Measurements from ENCODE around the gene RANBP1. TPM values are rescaled to one million over a fixed set of nuclear protein-coding genes. Genes with fewer than 3 reads are reported as not detected.

The RANBP1 gene
- total and polyA plus RNA-seq, 2 of the 8 experiments (the other 6 are each of a cell fraction or from before 2014, with no cell fraction given): 343 to 484 TPM

- no peak overlapping the region for H3K23ac ChIP-seq (ENCODE audit: insufficient read length)
- ChIA-PET POLR2A (ENCODE audit: partially characterized antibody) (interaction anchor here (0.6 to 22.7 kb wide), 14 partner anchors 9 to 837 kb away, joined by 3 to 598 read pairs (median 4); partner anchors contain the start of gene ZDHHC8), CTCF (ENCODE audit: partially characterized antibody) (interaction anchor here (0.6 to 2.7 kb wide), 7 partner anchors 8 to 165 kb away, joined by 3 to 11 read pairs (median 5); no protein-coding TSS in a partner anchor)
- WGBS, 2 experiments (ENCODE audit: extremely low coverage in 1 of 2, insufficient coverage in 1 of 2, insufficient read length in 1 of 2, insufficient replicate concordance in 2 of 2, low coverage in 1 of 2, low lambda C conversion rate in 2 of 2, missing lambda C conversion rate in 1 of 2): 28% methylated on average over 8 of the region's 8 CpGs; no CpG with 5 or more reads in 1 of the 2 experiments
- no peak overlapping the region for H2BK12ac ChIP-seq (ENCODE audit: low read depth, low read length)
- H4K5ac ChIP-seq (ENCODE audit: insufficient read length, low read depth, low read length): no peak overlapping the region
- peak overlapping the region; percentile 68 to 84 for H3K4me2 ChIP-seq (ENCODE audit: insufficient read depth in 1 of 2, low read depth in 2 of 2, low read length in 2 of 2)
- peak overlapping the region; percentile 90; the same call in 1 of the 2 replicates for H3K18ac ChIP-seq (ENCODE audit: extremely low read depth, low read length)
- peaks cover 22 to 24% of the 10 kb centered on the region in 2 experiments for H4K20me1 ChIP-seq (replicated peaks in 1 of 2; ENCODE audit: control insufficient read depth in 1 of 2, insufficient read depth in 2 of 2, low read length in 2 of 2)
- no peak overlapping the region for H2BK15ac ChIP-seq (ENCODE audit: low read length)
- H3K56ac ChIP-seq (replicated peaks; ENCODE audit: insufficient read length, low read depth, low read length): peak overlapping the region; percentile 94
- H2AFZ ChIP-seq (ENCODE audit: low read length): no peak overlapping the region
- peaks cover 0 to 13% (median 5%) of the 10 kb centered on the region in 4 experiments; a peak in 5 of 7 replicates for H3K4me1 ChIP-seq (replicated peaks in 1 of 4; ENCODE audit: control insufficient read depth in 3 of 4, insufficient read depth in 4 of 4, low read length in 3 of 4)
- peaks cover 7% of the 10 kb centered on the region; the same call in 1 of the 2 replicates for H3K23me2 ChIP-seq (ENCODE audit: low read depth, low read length)
- no peaks in the 10 kb centered on the region for H3K27me3 ChIP-seq (replicated peaks in 1 of 4; ENCODE audit: control insufficient read depth in 3 of 4, extremely low read depth in 1 of 4, insufficient read depth in 3 of 4, low read length in 3 of 4)
- no peak overlapping the region for H3K4ac ChIP-seq (replicated peaks; ENCODE audit: insufficient read length, low read depth, low read length)
- DNase-seq (ENCODE audit: low read depth in 1 of 2, low spot score in 2 of 2) (no peak), FAIRE-seq (no peak)
- H3K36me3 ChIP-seq (ENCODE audit: control insufficient read depth in 2 of 4, insufficient read depth in 4 of 4, low read length in 3 of 4): peaks cover 43 to 49% (median 46%) of the 10 kb centered on the region in 4 experiments
- H4K8ac ChIP-seq (ENCODE audit: extremely low read depth, insufficient read depth, low read length): no peak overlapping the region
- no peak overlapping the region for H3K14ac ChIP-seq (ENCODE audit: insufficient read length)
- H3K79me2 ChIP-seq (ENCODE audit: control insufficient read depth in 1 of 2, insufficient read depth in 2 of 2, low read length in 2 of 2): peaks cover 40 to 74% of the 10 kb centered on the region in 2 experiments
- H2BK120ac ChIP-seq (replicated peaks; ENCODE audit: low read depth, low read length): no peak overlapping the region
- no peak overlapping the region for H4K91ac ChIP-seq (replicated peaks; ENCODE audit: insufficient read length, low read length)
- H3K9me3 ChIP-seq (ENCODE audit: insufficient read depth in 2 of 2, low read depth in 1 of 2, low read length in 1 of 2): no peaks in the 10 kb centered on the region
- peak overlapping the region; percentile 93 for H3K27ac ChIP-seq (ENCODE audit: low read depth, low read length)
- no peak overlapping the region for H2BK20ac ChIP-seq (ENCODE audit: low read length)
- H2AK5ac ChIP-seq (ENCODE audit: low read depth, low read length): 0 out of 2 replicates have a peak overlapping the region, but pooled peaks have one; percentile 19
- peak overlapping the region; percentile 89 to 99 (median 98) for H3K4me3 ChIP-seq (ENCODE audit: extremely low read depth in 1 of 4, insufficient read depth in 2 of 4, low read depth in 3 of 4, low read length in 4 of 4)
- peak overlapping the region; percentile 87; the same call in 1 of the 2 replicates for H2BK5ac ChIP-seq (ENCODE audit: low read depth, low read length)
- H3K79me1 ChIP-seq (ENCODE audit: low read depth, low read length): peaks cover 7% of the 10 kb centered on the region; the same call in 1 of the 2 replicates
- peak overlapping the region; percentile 94 to 99 (median 97) for H3K9ac ChIP-seq (replicated peaks in 1 of 4; ENCODE audit: extremely low read depth in 1 of 4, low read depth in 3 of 4, low read length in 3 of 4)
- no peak for TF ChIP-seq NANOG (IDR thresholded peaks at IDR 0.05; ENCODE audit: insufficient read depth, low read depth, low read length, poor library complexity, severe bottlenecking)
- no peak for TF ChIP-seq TAF1 (IDR thresholded peaks at IDR 0.05; ENCODE audit: low read depth, low read length)
- no peak for TF ChIP-seq CTCF (IDR thresholded peaks at IDR 0.05; ENCODE audit: control extremely low read depth in 1 of 3, insufficient read depth in 1 of 3, low read depth in 1 of 3, low read length in 3 of 3)
- no peak for TF ChIP-seq USF2 (IDR thresholded peaks at IDR 0.05; ENCODE audit: low read length)
- no peak for TF ChIP-seq HDAC6 (IDR thresholded peaks at IDR 0.05; ENCODE audit: low read depth, low read length)
- TF ChIP-seq BRCA1 (IDR thresholded peaks at IDR 0.05; ENCODE audit: low read depth, low read length): no peak
These were observed 2.6 kb downstream of the RANBP1 start for GRCh38 chr22:20118300-20119020.

Measured in H1 (cell line).